Neutrophil (primary cell): Measurements from ENCODE around the gene LHX8.

Experiments
- H3K27ac ChIP-seq: fragments of 200-600 bp; sonication (generic); 2 replicates; pipeline ENCODE4 v1.5.1; 2016; ENCODE audit warnings: mild to moderate bottlenecking, moderate library complexity
- H3K27me3 ChIP-seq: fragments of 200-600 bp; sonication (generic); 2 replicates; pipeline ENCODE4 v1.6.0; 2016; ENCODE audit warnings: mild to moderate bottlenecking
- H3K36me3 ChIP-seq: fragments of 200-600 bp; sonication (generic); 2 replicates; pipeline ENCODE4 v1.5.1; 2017
- H3K4me1 ChIP-seq, 2 experiments: fragments of 200-600 bp in 1 of 2; sonication (generic) in 1 of 2; 1 replicate in 1 of 2; 2 replicates in 1 of 2; pipeline versions ENCODE4 v1.5.1 to v1.6.1; 2013 to 2016; ENCODE audit warnings: low read depth in 1 of 2, low read length in 1 of 2, mild to moderate bottlenecking in 1 of 2, moderate library complexity in 1 of 2; ENCODE audit not compliant: control insufficient read depth in 1 of 2, insufficient read depth in 1 of 2
- H3K4me3 ChIP-seq, 2 experiments: fragments of 200-600 bp in 1 of 2; sonication (generic) in 1 of 2; 1 replicate in 1 of 2; 2 replicates in 1 of 2; pipeline ENCODE4 v1.5.1; 2013 to 2016; ENCODE audit warnings: low read depth in 1 of 2, low read length in 1 of 2, mild to moderate bottlenecking in 1 of 2, moderate library complexity in 1 of 2
- H3K9me3 ChIP-seq: fragments of 200-600 bp; sonication (generic); 2 replicates; pipeline ENCODE4 v1.5.1; 2016
- TF ChIP-seq, protein P1 (sequence below): fragments of 200-600 bp; sonication (generic); IDR thresholded peaks from 2 replicates; pipeline ENCODE4 v1.5.1; 2016; ENCODE audit warnings: antibody characterized with exemption

Gene LHX8

GRCh38 chr1:75202751-75203150 lies 68.6 kb downstream of the LHX8 start:
- Histone ChIP-seq H3K27me3 (no peaks in the 10 kb centered on the region), H3K9me3 (no peaks in the 10 kb centered on the region), H3K27ac (no peak overlapping the region), H3K36me3 (no peaks in the 10 kb centered on the region), H3K4me3 (no peak overlapping the region), H3K4me1 (no peaks in the 10 kb centered on the region)
- TF ChIP-seq, protein P1, sequence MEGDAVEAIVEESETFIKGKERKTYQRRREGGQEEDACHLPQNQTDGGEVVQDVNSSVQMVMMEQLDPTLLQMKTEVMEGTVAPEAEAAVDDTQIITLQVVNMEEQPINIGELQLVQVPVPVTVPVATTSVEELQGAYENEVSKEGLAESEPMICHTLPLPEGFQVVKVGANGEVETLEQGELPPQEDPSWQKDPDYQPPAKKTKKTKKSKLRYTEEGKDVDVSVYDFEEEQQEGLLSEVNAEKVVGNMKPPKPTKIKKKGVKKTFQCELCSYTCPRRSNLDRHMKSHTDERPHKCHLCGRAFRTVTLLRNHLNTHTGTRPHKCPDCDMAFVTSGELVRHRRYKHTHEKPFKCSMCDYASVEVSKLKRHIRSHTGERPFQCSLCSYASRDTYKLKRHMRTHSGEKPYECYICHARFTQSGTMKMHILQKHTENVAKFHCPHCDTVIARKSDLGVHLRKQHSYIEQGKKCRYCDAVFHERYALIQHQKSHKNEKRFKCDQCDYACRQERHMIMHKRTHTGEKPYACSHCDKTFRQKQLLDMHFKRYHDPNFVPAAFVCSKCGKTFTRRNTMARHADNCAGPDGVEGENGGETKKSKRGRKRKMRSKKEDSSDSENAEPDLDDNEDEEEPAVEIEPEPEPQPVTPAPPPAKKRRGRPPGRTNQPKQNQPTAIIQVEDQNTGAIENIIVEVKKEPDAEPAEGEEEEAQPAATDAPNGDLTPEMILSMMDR, result no peak

DNA sequence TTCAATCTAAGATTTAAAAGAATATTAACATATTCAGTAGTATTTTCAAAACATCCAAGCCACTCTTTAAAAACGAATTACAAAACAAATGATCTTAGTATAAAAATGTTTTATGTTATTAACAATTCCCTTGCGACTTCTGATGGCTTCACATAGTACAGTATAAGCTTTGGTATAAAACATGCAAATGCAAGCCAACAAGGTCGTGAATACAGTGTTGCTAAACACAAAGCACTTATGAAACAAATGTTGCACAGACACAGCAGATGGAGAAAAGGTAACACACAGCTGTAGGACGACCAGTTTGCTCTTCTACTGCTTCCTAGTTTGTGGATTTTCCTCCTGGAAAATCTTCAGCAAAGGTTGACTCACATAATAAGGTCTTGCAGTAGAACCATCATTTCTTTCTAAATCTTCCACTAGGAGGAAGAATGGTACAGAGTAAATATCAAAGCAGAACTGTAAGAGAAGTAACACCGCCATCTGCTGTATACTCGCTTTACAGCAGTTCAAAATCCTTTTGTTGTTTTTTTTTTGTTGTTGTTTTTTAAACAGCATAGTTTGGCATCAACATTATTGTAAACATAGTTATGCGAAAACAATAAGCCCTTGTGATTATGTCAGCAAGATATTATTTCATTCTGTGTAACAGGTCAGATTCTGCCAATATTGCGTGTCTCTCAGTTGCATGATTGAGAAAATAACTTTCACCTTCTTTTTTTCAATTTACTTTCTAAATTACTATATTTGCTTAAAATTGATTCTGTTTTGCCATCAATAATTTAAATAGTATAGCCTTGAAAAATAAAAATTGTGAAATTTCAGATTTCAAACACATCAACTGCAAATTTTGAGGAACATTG lies 69.5 kb downstream of the LHX8 start:
- Histone ChIP-seq H3K4me1 (no peaks in the 10 kb centered on the region), H3K27ac (no peak overlapping the region), H3K4me3 (no peak overlapping the region), H3K9me3 (no peaks in the 10 kb centered on the region), H3K27me3 (no peaks in the 10 kb centered on the region), H3K36me3 (no peaks in the 10 kb centered on the region)
- TF ChIP-seq, protein P1, result no peak

GRCh38 chr1:75208862-75209261 lies 74.7 kb downstream of the LHX8 start:
- Histone ChIP-seq H3K4me1 (no peaks in the 10 kb centered on the region), H3K9me3 (no peaks in the 10 kb centered on the region), H3K36me3 (no peaks in the 10 kb centered on the region), H3K27ac (no peak overlapping the region), H3K27me3 (no peaks in the 10 kb centered on the region), H3K4me3 (no peak overlapping the region)
- TF ChIP-seq, protein P1, result no peak
